ENCODE results near the gene DBX1.
"Not testable (repeated sequence)": the region's sequence is repeated elsewhere in the genome, so short reads cannot be mapped to it uniquely, and the experiment has no call there.

DBX1 gene, protein sequence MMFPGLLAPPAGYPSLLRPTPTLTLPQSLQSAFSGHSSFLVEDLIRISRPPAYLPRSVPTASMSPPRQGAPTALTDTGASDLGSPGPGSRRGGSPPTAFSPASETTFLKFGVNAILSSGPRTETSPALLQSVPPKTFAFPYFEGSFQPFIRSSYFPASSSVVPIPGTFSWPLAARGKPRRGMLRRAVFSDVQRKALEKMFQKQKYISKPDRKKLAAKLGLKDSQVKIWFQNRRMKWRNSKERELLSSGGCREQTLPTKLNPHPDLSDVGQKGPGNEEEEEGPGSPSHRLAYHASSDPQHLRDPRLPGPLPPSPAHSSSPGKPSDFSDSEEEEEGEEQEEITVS

DNA sequence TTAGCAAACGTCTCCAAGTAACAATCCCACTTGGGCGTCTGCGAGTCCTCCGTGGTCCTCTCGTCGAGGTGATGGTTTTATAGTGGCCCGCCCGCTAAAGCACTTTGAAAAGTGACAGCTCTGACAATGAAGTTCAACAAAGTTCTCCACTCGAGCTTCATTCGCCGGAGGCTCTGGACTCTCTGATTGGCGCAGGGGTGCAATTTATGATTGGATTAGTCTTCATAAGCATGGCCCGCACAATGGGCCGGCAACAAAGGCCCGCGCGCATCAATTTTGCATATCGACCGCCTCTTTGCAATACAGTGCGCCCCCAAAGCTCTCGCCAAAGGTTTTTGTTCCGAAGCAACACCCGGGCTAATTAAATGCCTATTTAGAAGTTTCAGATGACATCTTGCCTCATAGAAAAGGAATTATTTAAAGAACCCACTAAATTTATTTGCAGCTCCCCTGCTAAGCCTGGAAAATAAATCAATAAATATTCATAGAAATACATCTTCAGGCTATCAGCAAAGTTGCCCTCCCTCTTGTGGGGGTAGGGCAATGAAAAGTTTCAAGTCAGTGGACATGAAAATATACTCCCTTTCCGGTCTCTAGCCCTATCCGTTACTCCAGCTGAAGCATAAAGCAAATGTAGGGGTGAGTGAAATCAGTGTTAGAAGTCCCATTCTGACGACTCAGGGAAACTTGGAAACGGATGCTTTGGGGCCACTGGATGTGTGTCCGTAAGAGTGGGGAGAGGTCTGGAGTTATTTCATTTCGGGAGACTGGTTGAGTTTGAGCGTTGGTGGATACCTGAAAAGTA is at the start of gene DBX1:
Gene DBX1 (minus strand): TSS at position 51 of the 805 bp plus-strand sequence. CDS start 151 bp downstream, outside the sequence.
- Mint-ChIP-seq H3K27ac (peak within 1 kb of the TSS; percentile 86), H3K4me1 (peaks cover 17 to 42% of the 10 kb centered on the region in 2 donors), H3K36me3 (peaks cover 12 to 21% of the 10 kb centered on the region in 2 donors), H3K4me3 (peak within 1 kb of the TSS in 1 of 2 donors; percentile 19), H3K27me3 (peaks cover 76 to 91% of the 10 kb centered on the region in 2 donors), H3K9me3 (peaks cover 7 to 13% of the 10 kb centered on the region in 2 donors)
- DNase-seq (no peak), ATAC-seq (replicated peaks) (no peak)

DNA sequence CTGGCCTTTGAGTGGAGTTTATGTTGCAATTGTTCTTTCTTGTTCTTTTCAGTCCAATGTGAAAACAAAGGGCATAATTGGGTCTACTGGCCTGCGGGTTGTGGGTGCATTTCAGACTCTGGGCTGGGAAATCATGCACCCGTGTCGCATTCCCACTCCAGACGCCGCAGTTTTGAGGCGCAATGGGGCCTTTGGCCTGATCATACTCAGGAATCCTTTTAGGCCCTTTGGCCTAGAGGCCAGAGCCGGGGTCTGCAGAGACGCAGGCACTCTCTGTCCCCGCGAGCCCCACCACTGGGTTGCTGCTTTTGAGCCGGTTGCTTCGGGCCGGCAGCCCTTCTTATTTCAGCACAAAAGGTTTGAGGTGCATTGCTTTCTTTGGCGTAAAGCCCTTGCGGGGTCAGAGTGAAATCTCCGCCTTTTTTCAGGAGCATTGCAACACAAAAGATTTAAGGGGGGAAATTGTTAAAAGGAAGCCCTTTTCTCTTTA is 48.4 kb upstream of the DBX1 start:
- DNase-seq = no peak
- no peak overlapping the region for H3K27ac Mint-ChIP-seq
- H3K36me3 Mint-ChIP-seq = no peaks in the 10 kb centered on the region
- H3K4me1 Mint-ChIP-seq = no peaks in the 10 kb centered on the region
- no peak overlapping the region for H3K4me3 Mint-ChIP-seq
- ATAC-seq (replicated peaks) = no peak
- peaks cover 0 to 3% of the 10 kb centered on the region in 2 donors for H3K9me3 Mint-ChIP-seq
- peaks cover 37 to 56% of the 10 kb centered on the region in 2 donors for H3K27me3 Mint-ChIP-seq

DNA sequence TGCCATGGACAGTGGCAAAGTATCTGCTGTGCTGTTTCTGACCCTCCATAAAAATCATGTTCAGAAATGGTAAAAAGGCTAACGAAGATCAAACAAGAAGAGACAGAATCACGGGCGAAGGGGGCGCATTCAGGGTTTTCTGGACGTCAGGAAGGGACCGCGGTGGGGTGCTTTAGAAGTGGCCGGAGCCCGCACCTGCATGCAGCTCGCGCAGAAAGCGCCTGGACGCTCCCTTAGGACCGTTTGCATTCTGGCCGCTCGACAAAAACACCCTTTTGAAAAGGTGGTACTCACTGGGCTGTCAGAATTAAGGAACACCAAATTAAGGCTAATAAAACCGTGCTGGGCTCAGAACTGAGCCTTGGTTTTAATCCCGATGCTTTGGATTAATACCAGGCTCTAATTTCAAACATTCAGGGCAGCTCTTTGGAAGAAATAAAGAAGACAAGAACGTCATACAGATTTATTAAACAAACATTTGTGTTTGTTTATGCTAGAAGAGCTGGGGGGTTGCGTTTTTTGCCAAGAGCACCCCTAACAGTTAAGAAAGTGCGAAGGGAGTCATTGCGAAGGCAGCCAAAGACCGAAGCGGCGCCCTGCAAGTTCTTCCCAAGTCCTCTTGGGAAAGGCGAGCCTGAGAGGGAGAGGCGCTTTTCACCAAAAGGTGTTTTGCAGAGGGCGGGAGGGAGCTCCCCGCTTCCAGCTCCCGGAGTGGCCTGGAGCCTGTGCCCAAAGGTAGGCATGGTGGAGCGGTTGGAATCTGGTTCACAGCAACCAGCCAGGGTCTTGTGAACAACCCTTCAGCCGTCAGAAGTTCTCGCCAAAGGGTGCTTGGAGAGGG is 47.7 kb upstream of the DBX1 start:
- no peak overlapping the region for H3K4me3 Mint-ChIP-seq
- H3K27ac Mint-ChIP-seq = no peak overlapping the region
- no peaks in the 10 kb centered on the region for H3K4me1 Mint-ChIP-seq
- peaks cover 37 to 56% of the 10 kb centered on the region in 2 donors for H3K27me3 Mint-ChIP-seq
- DNase-seq = no peak
- peaks cover 0 to 3% of the 10 kb centered on the region in 2 donors for H3K9me3 Mint-ChIP-seq
- no peaks in the 10 kb centered on the region for H3K36me3 Mint-ChIP-seq
- ATAC-seq (replicated peaks) = no peak

DNA sequence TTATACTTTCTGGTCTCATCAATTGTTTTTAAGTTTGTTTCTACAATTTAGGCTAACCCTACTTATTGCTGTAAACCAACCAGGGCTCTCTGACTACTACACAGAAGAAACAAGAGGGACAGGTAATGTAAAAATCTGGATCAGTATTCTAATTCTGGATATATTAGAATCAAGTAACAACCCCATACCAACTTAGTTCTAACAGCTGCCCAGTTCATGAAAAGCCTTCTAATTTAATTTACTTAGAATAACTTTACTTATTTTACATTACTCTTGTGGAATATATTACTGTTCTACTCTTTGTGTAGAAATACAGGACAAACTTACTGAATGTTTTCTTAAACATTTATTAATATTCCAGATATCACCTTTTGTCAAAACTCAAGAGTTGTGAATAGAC is 45.5 kb upstream of the DBX1 start:
- Mint-ChIP-seq H3K36me3 (no peaks in the 10 kb centered on the region), H3K27me3 (peaks cover 47 to 66% of the 10 kb centered on the region in 2 donors), H3K9me3 (peaks cover 0 to 3% of the 10 kb centered on the region in 2 donors), H3K4me1 (no peaks in the 10 kb centered on the region), H3K4me3 (no peak overlapping the region), H3K27ac (no peak overlapping the region)
- no peak for DNase-seq
- no peak for ATAC-seq (replicated peaks)

DNA sequence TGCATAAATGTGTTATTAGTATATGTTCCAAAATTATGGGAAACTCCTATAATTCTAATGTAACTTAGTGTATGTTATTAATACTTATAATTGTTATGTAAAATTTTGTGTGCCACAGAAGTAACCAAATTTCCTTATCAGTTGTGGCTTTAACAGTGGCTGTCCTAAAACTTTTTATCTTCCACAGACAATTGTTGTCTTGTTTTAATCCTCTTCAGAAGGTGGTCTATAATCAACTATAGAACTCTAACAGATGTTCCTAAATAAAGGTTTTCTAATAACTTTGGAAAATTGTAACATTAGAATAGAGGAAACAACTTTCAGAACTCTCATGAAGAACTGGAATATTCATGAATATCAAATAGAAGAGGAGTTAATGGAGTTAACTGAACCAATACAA is 44.4 kb upstream of the DBX1 start:
- peaks cover 0 to 3% of the 10 kb centered on the region in 2 donors for H3K9me3 Mint-ChIP-seq
- no peaks in the 10 kb centered on the region for H3K36me3 Mint-ChIP-seq
- H3K27ac Mint-ChIP-seq = no peak overlapping the region
- DNase-seq (no peak), ATAC-seq (replicated peaks) (no peak)
- peaks cover 46 to 63% of the 10 kb centered on the region in 2 donors for H3K27me3 Mint-ChIP-seq
- no peak overlapping the region for H3K4me3 Mint-ChIP-seq
- H3K4me1 Mint-ChIP-seq = no peaks in the 10 kb centered on the region

DNA sequence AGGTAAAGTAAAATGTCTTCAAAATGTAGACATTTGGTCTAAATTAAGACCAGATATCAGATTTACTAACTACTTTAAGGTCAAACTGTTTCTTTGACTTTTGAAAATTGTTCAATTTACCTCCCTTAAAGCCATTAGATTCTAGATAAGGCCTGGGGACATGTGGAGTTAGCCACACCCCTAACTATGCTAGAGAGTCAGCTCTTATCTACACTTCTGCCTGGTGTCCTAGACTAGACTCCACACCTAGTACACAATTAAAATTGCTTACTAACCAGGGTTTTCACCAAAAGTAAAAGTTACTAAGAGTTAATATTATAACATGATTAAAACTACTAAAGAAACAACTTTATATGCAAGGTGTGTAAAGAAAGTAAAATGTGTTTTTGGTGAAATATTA is 43.6 kb upstream of the DBX1 start:
- no peak for ATAC-seq (replicated peaks)
- DNase-seq = no peak
- H3K27me3 Mint-ChIP-seq = peaks cover 39 to 60% of the 10 kb centered on the region in 2 donors
- no peaks in the 10 kb centered on the region for H3K4me1 Mint-ChIP-seq
- H3K27ac Mint-ChIP-seq = no peak overlapping the region
- no peaks in the 10 kb centered on the region for H3K36me3 Mint-ChIP-seq
- peaks cover 0 to 3% of the 10 kb centered on the region in 2 donors for H3K9me3 Mint-ChIP-seq
- no peak overlapping the region for H3K4me3 Mint-ChIP-seq

DNA sequence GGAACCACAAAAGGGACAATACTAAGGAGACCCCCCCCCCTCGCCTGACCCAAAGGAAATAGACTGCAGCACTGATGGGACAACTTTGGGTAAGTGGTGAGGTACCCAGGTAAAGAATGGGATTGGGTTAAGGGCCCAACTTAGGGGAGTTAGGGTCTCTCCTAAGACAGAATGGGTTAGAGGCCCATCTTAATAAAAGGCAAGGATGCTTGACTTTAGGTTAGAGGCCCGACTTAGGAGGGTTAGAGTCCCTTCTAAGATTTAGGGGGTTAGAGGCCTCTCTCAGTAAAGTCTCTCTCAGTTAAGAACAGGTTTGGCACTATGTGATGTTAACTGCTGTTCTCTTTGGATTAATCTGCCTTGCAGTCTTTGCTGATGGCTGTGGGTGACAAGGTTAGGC is 41.0 kb upstream of the DBX1 start:
- Mint-ChIP-seq H3K36me3 (no peaks in the 10 kb centered on the region), H3K27ac (no peak overlapping the region), H3K4me1 (no peaks in the 10 kb centered on the region), H3K9me3 (peaks cover 0 to 1% of the 10 kb centered on the region in 2 donors), H3K4me3 (no peak overlapping the region), H3K27me3 (peaks cover 28 to 56% of the 10 kb centered on the region in 2 donors)
- no peak for DNase-seq
- no peak for ATAC-seq (replicated peaks)

DNA sequence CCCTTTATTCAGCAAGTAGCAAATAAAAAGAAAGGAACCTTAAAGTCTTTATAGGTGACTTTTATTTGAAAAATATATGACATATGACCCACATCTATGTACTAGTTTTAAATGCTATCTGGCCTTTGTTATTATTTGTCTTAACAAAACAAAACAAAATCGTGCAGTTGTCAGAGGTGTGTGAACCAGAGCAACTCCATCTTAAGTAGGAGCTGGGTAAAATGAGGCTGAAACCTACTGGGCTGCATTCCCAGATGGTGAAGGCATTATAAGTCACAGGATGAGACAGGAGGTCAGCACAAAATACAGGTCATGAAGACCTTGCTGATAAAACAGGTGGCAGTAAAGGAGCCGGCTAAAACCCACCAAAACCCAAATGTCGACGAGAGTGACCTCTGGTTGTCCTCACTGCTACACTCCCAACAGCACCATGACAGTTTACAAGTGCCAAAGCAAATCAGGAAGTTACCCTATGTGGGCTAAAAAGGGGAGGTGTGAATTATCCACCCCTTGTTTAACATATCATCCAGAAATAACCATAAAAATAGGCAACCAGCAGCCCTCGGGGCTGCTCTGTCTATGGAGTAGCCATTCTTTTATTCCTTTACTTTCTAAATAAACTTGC is 40.2 kb upstream of the DBX1 start:
- H3K27me3 Mint-ChIP-seq = peaks cover 28 to 54% of the 10 kb centered on the region in 2 donors
- ATAC-seq (replicated peaks); H3K36me3 Mint-ChIP-seq; H3K4me3 Mint-ChIP-seq; H3K9me3 Mint-ChIP-seq; DNase-seq; H3K27ac Mint-ChIP-seq; H3K4me1 Mint-ChIP-seq: not testable (repeated sequence)

DNA sequence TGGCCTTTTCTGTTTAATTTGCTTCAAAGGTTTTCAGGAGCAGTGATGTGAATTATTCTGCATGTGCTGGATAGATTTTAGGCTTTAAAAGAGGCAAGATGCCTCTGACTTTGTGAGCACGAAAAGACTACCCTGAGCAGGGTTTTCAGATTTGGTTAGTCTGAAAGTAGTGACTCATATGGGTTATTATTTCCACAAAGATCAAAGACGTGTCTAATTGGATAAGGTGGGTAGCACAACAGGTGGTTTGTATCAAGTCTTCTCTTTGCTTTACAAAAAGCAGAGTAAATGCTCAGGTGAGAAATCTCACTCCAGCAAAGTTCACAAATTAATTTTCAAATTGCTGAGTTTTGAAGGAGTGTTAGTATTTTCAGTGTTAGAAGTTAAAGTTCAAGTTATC is 37.6 kb upstream of the DBX1 start:
- Mint-ChIP-seq H3K4me1 (no peaks in the 10 kb centered on the region), H3K27ac (no peak overlapping the region), H3K4me3 (no peak overlapping the region), H3K9me3 (no peaks in the 10 kb centered on the region), H3K27me3 (peaks cover 30 to 60% of the 10 kb centered on the region in 2 donors), H3K36me3 (no peaks in the 10 kb centered on the region)
- DNase-seq (no peak), ATAC-seq (replicated peaks) (no peak)

DNA sequence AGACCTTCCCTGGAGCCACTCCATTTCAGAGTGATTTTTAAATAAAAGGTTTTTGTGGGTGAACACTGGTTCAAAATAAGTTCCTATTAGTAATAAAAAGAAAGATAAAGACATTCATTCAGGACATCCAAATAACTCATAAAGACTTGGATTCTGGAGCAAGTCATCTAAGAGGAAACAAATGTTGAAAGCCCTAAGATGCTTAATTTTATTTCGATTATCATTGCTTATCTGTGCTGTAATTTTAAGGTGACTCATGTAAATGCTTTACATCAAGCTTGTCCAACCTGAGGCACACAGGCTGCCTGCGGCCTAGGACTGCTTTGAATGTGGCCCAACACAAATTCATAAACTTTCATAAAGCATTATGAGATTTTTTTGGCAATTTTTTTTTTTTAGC is 34.2 kb upstream of the DBX1 start:
- peaks cover 18 to 42% of the 10 kb centered on the region in 2 donors for H3K27me3 Mint-ChIP-seq
- H3K27ac Mint-ChIP-seq = no peak overlapping the region
- ATAC-seq (replicated peaks) (no peak), DNase-seq (no peak)
- no peak overlapping the region for H3K4me3 Mint-ChIP-seq
- no peaks in the 10 kb centered on the region for H3K36me3 Mint-ChIP-seq
- no peaks in the 10 kb centered on the region for H3K4me1 Mint-ChIP-seq
- no peaks in the 10 kb centered on the region for H3K9me3 Mint-ChIP-seq

DNA sequence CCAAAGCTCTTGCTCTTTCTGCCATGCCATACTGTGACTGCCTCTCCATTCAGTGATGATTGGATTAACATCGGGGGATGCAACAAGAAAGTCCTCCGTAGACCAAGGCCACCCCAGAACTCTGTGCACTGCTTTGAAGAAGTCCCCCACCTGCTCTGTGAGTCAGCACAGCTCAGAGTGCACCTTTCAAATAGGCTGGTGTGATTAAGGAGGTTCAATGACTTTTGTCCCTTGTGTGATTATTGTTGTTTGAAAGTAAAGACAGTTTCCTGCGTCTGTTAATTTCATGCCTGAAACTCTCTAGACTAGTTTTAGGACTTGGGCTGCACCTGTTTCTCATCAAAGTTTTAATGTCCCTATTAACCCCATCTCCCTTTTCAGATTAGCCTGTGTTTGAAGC is 33.0 kb upstream of the DBX1 start:
- H3K4me1 Mint-ChIP-seq = no peaks in the 10 kb centered on the region
- peaks cover 18 to 31% of the 10 kb centered on the region in 2 donors for H3K27me3 Mint-ChIP-seq
- ATAC-seq (replicated peaks) = no peak
- no peak for DNase-seq
- H3K36me3 Mint-ChIP-seq = no peaks in the 10 kb centered on the region
- H3K4me3 Mint-ChIP-seq = no peak overlapping the region
- no peaks in the 10 kb centered on the region for H3K9me3 Mint-ChIP-seq
- H3K27ac Mint-ChIP-seq = no peak overlapping the region

DNA sequence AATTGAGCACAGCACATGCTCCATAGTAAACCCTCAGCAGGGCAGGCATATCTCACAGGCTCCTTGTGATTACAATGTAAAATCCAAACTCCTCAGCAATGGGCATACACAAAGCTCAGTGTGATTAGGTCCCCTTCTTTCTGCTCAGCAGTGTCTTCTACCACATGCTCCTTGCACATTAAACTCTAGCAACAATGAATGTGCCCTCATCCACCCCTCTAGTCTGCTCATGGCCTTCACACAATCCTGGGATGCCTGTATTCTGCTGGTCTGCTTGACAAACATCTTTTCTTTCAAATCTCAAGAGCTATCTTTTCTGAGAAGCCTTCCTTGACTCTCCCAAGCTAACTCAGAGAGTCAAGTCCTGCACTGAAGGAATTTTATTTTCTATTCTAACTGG is 32.4 kb upstream of the DBX1 start:
- DNase-seq (no peak), ATAC-seq (replicated peaks) (no peak)
- Mint-ChIP-seq H3K27ac (no peak overlapping the region), H3K4me3 (no peak overlapping the region), H3K4me1 (no peaks in the 10 kb centered on the region), H3K9me3 (no peaks in the 10 kb centered on the region), H3K27me3 (peaks cover 13 to 25% of the 10 kb centered on the region in 2 donors), H3K36me3 (no peaks in the 10 kb centered on the region)

DNA sequence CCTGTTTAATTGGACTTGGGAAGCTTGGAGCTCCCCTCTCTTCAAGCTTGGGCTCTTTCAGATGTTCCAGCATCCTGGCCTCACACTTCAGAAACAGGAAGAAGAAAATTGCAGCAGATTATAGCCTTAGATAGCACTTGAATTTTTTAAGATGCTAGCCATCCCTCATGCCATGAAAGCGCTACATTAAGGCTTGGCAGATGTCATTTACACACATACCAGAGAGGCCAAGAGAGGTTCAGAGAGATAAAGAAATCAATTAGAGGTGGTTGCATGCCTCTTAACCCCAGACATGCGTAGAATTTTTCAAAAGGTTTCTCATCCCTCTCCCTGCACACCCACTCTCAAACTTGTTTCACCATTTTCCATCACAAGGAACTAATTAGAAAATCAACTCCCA is 31.9 kb upstream of the DBX1 start:
- no peaks in the 10 kb centered on the region for H3K9me3 Mint-ChIP-seq
- H3K4me1 Mint-ChIP-seq = no peaks in the 10 kb centered on the region
- no peaks in the 10 kb centered on the region for H3K36me3 Mint-ChIP-seq
- no peak overlapping the region for H3K27ac Mint-ChIP-seq
- H3K27me3 Mint-ChIP-seq = peaks cover 15 to 24% of the 10 kb centered on the region in 2 donors
- ATAC-seq (replicated peaks) = no peak
- no peak overlapping the region for H3K4me3 Mint-ChIP-seq
- no peak for DNase-seq

DNA sequence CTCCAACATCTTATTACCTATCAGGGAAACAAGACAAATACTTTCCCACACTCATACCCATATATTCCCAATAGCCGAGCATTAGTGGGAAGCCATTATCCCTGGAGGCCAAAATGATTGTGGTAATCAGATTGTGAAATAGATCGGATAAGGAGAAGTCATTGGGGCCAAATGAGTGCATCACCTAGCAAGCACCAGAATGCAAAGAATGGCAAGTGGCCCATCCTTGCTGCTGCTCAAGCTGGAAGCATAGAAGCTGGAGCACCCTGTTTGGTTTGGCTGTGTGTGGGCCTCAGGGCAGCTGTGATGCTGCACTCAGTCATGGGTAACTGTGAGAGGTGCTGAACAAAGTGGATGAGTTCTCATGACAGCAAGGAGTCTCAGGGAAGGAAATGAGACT is 18.7 kb upstream of the DBX1 start:
- no peak overlapping the region for H3K4me3 Mint-ChIP-seq
- ATAC-seq (replicated peaks) (no peak), DNase-seq (no peak)
- H3K27ac Mint-ChIP-seq = no peak overlapping the region
- H3K9me3 Mint-ChIP-seq = peaks cover 7 to 13% of the 10 kb centered on the region in 2 donors
- no peaks in the 10 kb centered on the region for H3K4me1 Mint-ChIP-seq
- peaks cover 37 to 62% of the 10 kb centered on the region in 2 donors for H3K27me3 Mint-ChIP-seq
- H3K36me3 Mint-ChIP-seq = no peaks in the 10 kb centered on the region

Data from stimulated activated naive B cell treated with anti-CD40 and anti-IgM and Interleukin-4, amounts not matched to agents 10 μg/mL and 1 μg/mL and 100 μg/mL, for 72 hours (primary cell).